ENCODE results near the gene OPN4.

DNA sequence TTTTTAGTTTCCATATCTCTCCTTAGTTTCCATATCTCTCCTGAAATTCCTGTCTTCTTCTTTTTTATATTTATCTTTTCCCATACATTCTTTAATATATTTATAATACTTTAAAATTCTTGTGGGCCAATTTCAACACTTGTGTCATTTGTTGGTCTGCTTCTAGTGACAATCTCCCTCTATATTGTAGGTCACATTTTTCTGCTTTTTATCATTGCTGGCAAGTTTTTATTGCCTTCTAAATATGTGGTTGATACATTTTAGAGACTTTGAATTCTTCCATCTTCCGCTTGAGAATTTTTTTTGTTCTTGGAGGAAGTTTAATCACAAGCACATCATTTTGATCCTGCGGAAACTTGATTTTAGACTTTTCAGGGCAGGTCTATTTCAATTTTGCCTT is 26.0 kb upstream of the OPN4 start:
- TF ChIP-seq, protein P1, sequence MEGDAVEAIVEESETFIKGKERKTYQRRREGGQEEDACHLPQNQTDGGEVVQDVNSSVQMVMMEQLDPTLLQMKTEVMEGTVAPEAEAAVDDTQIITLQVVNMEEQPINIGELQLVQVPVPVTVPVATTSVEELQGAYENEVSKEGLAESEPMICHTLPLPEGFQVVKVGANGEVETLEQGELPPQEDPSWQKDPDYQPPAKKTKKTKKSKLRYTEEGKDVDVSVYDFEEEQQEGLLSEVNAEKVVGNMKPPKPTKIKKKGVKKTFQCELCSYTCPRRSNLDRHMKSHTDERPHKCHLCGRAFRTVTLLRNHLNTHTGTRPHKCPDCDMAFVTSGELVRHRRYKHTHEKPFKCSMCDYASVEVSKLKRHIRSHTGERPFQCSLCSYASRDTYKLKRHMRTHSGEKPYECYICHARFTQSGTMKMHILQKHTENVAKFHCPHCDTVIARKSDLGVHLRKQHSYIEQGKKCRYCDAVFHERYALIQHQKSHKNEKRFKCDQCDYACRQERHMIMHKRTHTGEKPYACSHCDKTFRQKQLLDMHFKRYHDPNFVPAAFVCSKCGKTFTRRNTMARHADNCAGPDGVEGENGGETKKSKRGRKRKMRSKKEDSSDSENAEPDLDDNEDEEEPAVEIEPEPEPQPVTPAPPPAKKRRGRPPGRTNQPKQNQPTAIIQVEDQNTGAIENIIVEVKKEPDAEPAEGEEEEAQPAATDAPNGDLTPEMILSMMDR (IDR thresholded peaks at IDR 0.05), result no peak
- TF ChIP-seq POLR2A (IDR thresholded peaks at IDR 0.05), result no peak

Measured in body of pancreas (tissue), 4 donors.